Measurements from ENCODE around the gene MAP3K1. TPM values are rescaled to one million over a fixed set of nuclear protein-coding genes. Genes with fewer than 3 reads are reported as not detected.

Gene MAP3K1
- total RNA-seq, 2 donors from 2014 or later: 9.4 to 12.5 TPM

DNA sequence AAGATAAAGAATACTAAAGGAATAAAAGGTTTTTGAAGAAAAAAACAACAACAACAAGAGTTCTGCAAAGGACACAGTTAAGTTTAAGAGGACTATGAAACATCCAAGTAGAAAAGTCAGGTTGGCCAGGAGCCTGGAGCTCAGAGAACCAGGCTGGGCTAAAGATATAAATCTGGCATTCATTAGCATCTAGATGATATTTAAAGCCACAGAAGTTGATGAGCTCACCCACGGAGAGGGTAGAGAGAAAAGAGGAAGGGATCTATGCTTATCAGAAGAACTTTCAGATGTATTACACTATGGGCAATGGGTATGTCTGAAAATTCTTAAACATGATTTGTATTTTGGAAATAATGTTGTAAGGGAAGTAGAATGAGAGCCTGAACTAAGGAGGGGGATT is 126.6 kb downstream of the MAP3K1 start:
- ATAC-seq (no peak), DNase-seq (no peak)
- intact Hi-C loops (cut with DNase I, micrococcal nuclease): no loop called here

Other genes starting within 250 kb of the MAP3K1 start
- 10 to 100 TPM; 17.1 to 26.3 TPM for gene SETD9, start 94.0 kb downstream of the MAP3K1 start, total RNA-seq
- gene MIER3, start 136.6 kb downstream of the MAP3K1 start, total RNA-seq: 100 to 1,000 TPM in 1 of 2 donors, 10 to 100 TPM in 1; 84.1 to 170 TPM

Measured in left colon (tissue), 2 donors.